Stomach (tissue), 4 donors: ENCODE data around the gene CUX1.

ENCODE experiments used
- CTCF ChIP-seq, 7 experiments: fragments of 450-650 bp in 4 of 7; fragments of 200-600 bp in 3 of 7; sonication (generic) in 3 of 7; IDR thresholded peaks; one replicate each; pipeline ENCODE4 v1.5.1; 2016 to 2019; ENCODE audit warnings: antibody characterized with exemption in 7 of 7, control low read depth in 2 of 7, mild to moderate bottlenecking in 1 of 7
- EP300 ChIP-seq: sonication (generic); formaldehyde crosslinking; IDR thresholded peaks from one replicate; pipeline ENCODE4 v1.6.1; 2017; ENCODE audit warnings: antibody characterized with exemption
- POLR2A ChIP-seq, 4 donors: fragments of 450-650 bp; IDR thresholded peaks; one replicate each; pipeline ENCODE4 v1.6.1; 2016; ENCODE audit warnings: antibody characterized with exemption in 4 of 4, control low read depth in 2 of 4, mild to moderate bottlenecking in 1 of 4, moderate library complexity in 1 of 4
- POLR2AphosphoS5 ChIP-seq, 3 donors: sonication (generic); formaldehyde crosslinking; IDR thresholded peaks; one replicate each; pipeline ENCODE4 v1.6.1; 2016; ENCODE audit warnings: antibody characterized with exemption in 3 of 3

- TF ChIP-seq POLR2A (IDR thresholded peaks at IDR 0.05) (no peak), CTCF (IDR thresholded peaks at IDR 0.05) (no peak), POLR2AphosphoS5 (IDR thresholded peaks at IDR 0.05) (no peak), EP300 (no peak)
Observed at GRCh38 chr7:101902680-101903514, 85.5 kb downstream of the CUX1 start.
